WTC11 (cell line): Measurements from ENCODE around the gene PLEKHG5.

ENCODE experiments used
- CTCF ChIP-seq: fragments of 200-600 bp; IDR thresholded peaks from 2 replicates; pipeline ENCODE4 v1.8.0; 2022; ENCODE audit warnings: antibody characterized with exemption
- ESRRA ChIP-seq: sonication (generic); formaldehyde crosslinking; IDR thresholded peaks from 2 replicates; pipeline ENCODE4 v1.8.1; 2022; ENCODE audit warnings: mild to moderate bottlenecking, missing genetic modification reagents, borderline replicate concordance
- FOXP4 ChIP-seq: sonication (generic); formaldehyde crosslinking; IDR thresholded peaks from 2 replicates; pipeline ENCODE4 v1.8.0; 2022; ENCODE audit warnings: mild to moderate bottlenecking, missing genetic modification reagents
- HMGXB4 ChIP-seq: sonication (generic); formaldehyde crosslinking; IDR thresholded peaks from 2 replicates; pipeline ENCODE4 v1.8.1; 2023; ENCODE audit warnings: mild to moderate bottlenecking, moderate library complexity, missing genetic modification reagents
- TCF7 ChIP-seq: sonication (generic); formaldehyde crosslinking; IDR thresholded peaks from 2 replicates; pipeline ENCODE4 v1.8.0; 2022; ENCODE audit warnings: mild to moderate bottlenecking, low read depth, missing genetic modification reagents, moderate library complexity
- TEAD4 ChIP-seq: sonication (generic); formaldehyde crosslinking; IDR thresholded peaks from 2 replicates; pipeline ENCODE4 v1.8.0; 2022; ENCODE audit warnings: mild to moderate bottlenecking, missing genetic modification reagents
- ZBTB21 ChIP-seq: sonication (generic); formaldehyde crosslinking; IDR thresholded peaks from 2 replicates; pipeline ENCODE4 v1.8.1; 2023; ENCODE audit warnings: mild to moderate bottlenecking, missing genetic modification reagents, borderline replicate concordance
- ZMAT4 ChIP-seq: fragments of 250-450 bp; sonication (Bioruptor Pico); IDR thresholded peaks from 2 replicates; pipeline ENCODE4 v1.9.0; 2021; ENCODE audit warnings: mild to moderate bottlenecking
- ZNF416 ChIP-seq: fragments of 250-450 bp; sonication (Bioruptor Pico); IDR thresholded peaks from 2 replicates; pipeline ENCODE4 v1.9.0; 2021; ENCODE audit warnings: mild to moderate bottlenecking, inconsistent platforms

GRCh38 chr1:6531996-6532395, 40.5 kb upstream of the PLEKHG5 start:
- no peak for TF ChIP-seq CTCF
- TF ChIP-seq HMGXB4 (CRISPR knock-in tag) = no peak
- TF ChIP-seq ZBTB21 (CRISPR knock-in tag) = no peak
- no peak for TF ChIP-seq TCF7
- no peak for TF ChIP-seq ZNF416 (CRISPR knock-in tag)
- TF ChIP-seq ESRRA = no peak
- no peak for TF ChIP-seq FOXP4 (CRISPR knock-in tag)
- TF ChIP-seq TEAD4 = no peak
- no peak for TF ChIP-seq ZMAT4 (CRISPR knock-in tag)
